ENCODE data around the gene GORAB.

Gene GORAB

DNA sequence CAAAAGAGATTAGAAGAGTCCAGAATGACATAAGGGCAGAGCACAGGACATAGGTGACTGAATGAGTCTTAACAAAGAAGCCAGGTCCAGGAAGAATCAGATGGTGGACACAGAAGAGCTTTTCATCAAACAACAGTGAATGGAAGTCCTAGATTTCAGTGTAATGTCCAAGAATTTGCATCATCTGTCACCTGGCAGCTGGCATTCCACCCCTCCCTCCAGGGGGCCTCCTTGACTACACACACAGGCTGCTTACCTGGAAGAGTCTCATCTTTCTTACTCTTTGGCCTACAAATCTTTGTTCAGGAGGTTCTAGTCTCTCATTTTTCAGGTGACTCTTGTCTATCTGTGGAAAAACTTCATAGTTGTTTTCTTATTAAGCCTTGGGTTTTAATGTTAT, 36.2 kb downstream of the GORAB start:
- DNase-seq (ENCODE audit: low read depth), result no peak
- TF ChIP-seq, protein P1, sequence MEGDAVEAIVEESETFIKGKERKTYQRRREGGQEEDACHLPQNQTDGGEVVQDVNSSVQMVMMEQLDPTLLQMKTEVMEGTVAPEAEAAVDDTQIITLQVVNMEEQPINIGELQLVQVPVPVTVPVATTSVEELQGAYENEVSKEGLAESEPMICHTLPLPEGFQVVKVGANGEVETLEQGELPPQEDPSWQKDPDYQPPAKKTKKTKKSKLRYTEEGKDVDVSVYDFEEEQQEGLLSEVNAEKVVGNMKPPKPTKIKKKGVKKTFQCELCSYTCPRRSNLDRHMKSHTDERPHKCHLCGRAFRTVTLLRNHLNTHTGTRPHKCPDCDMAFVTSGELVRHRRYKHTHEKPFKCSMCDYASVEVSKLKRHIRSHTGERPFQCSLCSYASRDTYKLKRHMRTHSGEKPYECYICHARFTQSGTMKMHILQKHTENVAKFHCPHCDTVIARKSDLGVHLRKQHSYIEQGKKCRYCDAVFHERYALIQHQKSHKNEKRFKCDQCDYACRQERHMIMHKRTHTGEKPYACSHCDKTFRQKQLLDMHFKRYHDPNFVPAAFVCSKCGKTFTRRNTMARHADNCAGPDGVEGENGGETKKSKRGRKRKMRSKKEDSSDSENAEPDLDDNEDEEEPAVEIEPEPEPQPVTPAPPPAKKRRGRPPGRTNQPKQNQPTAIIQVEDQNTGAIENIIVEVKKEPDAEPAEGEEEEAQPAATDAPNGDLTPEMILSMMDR (conservative IDR thresholded peaks at IDR 0.05; ENCODE audit: low read depth, low read length), result no peak
- H3K4me3 ChIP-seq (ENCODE audit: low read length), result no peak overlapping the region

DNA sequence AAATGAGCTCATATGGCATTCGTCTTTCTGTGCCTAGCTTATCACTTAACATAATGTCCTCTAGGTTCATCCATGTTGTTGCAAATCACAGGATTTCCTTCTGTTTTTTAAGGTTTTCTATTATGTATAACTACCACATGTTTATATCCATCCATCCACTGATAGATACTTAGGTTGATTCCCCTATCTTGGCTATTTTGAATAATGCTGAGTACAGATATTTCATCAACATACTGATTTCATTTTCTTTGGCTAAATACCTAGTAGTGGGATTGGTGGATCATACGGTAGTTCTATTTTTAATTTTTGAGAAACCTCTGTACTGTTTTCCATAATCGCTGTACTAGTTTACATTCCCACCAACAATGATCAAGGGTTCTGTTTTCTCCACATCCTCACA, 45.0 kb downstream of the GORAB start:
- TF ChIP-seq, protein P1 (conservative IDR thresholded peaks at IDR 0.05; ENCODE audit: low read depth, low read length), result no peak
- no peak for DNase-seq (ENCODE audit: low read depth)
- H3K4me3 ChIP-seq (ENCODE audit: low read length), result no peak overlapping the region

DNA sequence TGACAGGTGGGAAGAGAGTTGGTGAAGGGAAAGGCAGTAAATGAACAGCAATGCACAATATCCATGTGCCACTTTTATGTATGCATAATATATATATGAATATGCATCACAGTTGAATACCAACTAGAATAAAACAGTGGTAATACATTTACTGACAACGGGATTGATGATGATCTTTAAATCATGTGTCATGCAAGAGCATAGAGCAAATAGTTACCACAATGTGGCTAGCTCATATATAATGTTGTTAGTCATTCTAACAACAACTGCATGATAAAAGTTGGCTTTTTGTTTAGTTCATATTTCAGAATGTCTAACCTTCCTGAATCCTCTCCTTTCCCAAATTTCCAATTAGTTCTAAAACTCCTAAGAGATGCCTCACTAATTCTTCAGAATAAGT, 46.4 kb downstream of the GORAB start:
- TF ChIP-seq, protein P1 (conservative IDR thresholded peaks at IDR 0.05; ENCODE audit: low read depth, low read length), result no peak
- DNase-seq (ENCODE audit: low read depth), result no peak
- no peak overlapping the region for H3K4me3 ChIP-seq (ENCODE audit: low read length)

DNA sequence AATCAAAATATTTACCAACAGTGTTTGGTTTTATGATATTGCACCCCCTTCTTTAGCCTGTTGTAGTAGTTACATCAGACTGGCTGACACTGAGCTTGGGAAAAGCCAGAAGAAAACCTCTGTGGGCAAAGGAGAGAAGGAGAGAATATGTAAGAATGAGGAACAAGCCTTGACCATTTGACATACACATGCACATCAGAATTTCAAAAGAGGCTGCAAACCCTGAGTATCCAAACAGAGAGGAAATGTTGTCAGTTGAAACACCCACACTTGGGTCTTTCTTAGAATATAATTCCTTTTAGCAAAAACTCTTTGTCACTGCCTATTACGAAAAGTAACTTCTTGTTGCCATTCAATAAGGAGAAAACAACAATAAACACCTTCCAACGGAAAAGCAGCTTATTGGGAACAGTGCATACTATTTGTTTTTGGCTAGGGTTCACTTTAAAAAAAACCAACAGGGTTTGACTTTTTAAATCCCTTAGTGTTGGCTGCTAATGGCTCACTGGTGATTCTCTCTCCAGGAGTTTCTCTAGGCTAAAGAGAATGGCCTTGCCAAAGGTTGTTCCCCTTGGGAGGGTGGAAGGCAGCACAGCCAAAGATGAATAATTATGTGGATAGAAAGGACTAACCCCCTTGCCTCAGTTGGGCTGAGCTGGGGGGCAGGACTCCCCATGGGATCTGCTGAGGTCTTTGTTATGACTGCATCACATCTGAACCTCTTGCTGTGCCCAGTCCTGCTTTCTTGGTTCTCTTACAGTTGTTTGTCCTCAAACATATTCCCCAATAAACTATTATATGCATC, 48.9 kb downstream of the GORAB start:
- DNase-seq (ENCODE audit: low read depth), result no peak
- TF ChIP-seq, protein P1 (conservative IDR thresholded peaks at IDR 0.05; ENCODE audit: low read depth, low read length), result no peak
- H3K4me3 ChIP-seq (ENCODE audit: low read length), result no peak overlapping the region

DNA sequence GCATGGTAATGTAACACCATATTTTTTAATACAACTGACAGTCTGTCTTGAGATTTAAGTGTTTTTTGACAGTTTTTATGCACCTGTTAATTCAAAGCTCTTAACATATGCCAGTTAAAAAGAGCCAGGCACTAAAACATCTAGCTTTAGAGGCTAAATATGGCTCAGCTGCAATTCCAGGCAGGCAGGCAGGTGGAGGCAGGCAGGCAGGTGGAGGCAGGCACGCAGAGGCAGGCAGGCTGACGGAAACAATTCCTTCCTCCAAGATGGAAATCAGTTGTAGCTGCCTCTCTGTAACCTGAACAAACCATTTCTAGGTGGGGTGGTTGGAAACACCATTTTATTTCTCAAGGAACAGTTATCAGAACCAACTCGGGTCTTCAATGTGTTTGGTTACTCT, 51.2 kb downstream of the GORAB start:
- TF ChIP-seq, protein P1 (conservative IDR thresholded peaks at IDR 0.05; ENCODE audit: low read depth, low read length), result no peak
- no peak overlapping the region for H3K4me3 ChIP-seq (ENCODE audit: low read length)
- no peak for DNase-seq (ENCODE audit: low read depth)

DNA sequence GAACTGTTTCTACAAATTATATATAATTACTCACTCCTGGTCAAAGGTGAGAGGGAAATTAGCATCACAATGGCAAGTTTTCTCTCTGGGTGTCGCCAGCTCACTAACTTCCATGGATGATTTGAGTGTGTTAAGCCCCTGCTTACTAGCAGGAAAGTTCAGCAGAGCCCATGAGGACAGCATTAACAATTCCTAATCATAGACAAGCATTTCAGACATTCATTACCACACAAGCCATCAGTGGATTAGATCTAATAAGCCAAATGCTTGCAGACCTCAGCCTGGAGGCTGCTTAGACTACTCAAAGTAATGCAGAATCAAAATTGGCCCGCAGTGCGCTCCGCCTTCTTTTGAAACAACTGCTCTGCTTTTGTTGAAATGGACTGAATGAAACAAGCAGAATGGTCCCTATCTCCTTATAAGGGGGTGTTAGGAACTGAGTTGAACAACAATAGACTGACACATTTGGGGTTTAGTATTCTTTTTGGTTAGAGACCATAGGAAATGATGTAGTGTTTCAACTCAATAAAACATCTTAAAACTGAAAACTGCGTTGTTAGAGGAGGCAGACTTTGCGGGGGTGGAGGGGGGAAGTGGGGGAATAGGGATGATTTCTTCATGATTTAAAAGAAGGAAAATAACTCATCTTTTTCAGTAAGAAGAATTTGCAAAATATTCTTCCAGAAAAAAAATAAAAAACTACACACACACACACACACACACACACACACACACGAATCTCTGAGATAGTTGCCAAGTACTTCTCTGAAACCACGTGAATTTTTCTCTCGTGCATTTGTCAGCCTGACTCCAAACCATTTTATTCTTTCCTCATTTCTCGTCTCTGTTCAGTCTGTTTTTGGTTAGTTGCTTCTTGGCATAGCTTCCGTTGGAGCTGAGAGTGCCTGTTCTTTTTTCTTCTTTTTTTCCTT, 54.6 kb downstream of the GORAB start:
- DNase-seq (ENCODE audit: low read depth), result peak; percentile 94
- no peak overlapping the region for H3K4me3 ChIP-seq (ENCODE audit: low read length)
- TF ChIP-seq, protein P1 (conservative IDR thresholded peaks at IDR 0.05; ENCODE audit: low read depth, low read length), result no peak
